ENCODE measurements around the gene ADAMTS7.

DNA sequence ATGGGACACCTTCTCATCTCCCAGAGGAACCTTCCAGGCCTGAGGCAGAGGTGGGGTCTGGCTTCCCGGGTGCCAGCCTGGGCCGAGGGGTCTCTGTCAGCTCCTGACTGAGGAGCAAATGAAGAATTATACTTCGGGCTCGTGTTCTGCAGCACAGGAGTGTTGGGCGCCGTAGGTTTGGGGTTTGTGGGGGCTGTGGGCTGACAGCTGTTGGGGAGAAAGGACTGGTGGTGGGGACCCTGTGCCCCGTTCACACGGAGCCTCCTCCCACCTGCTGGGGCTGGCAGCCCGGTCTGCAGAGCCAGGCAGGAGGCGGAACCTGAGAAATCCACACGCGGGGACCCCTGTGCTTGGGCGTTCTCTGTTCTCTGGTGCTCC, 59.7 kb downstream of the ADAMTS7 start:
- TF ChIP-seq, protein P1, sequence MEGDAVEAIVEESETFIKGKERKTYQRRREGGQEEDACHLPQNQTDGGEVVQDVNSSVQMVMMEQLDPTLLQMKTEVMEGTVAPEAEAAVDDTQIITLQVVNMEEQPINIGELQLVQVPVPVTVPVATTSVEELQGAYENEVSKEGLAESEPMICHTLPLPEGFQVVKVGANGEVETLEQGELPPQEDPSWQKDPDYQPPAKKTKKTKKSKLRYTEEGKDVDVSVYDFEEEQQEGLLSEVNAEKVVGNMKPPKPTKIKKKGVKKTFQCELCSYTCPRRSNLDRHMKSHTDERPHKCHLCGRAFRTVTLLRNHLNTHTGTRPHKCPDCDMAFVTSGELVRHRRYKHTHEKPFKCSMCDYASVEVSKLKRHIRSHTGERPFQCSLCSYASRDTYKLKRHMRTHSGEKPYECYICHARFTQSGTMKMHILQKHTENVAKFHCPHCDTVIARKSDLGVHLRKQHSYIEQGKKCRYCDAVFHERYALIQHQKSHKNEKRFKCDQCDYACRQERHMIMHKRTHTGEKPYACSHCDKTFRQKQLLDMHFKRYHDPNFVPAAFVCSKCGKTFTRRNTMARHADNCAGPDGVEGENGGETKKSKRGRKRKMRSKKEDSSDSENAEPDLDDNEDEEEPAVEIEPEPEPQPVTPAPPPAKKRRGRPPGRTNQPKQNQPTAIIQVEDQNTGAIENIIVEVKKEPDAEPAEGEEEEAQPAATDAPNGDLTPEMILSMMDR (IDR thresholded peaks at IDR 0.05 in 8 of 11, conservative IDR thresholded peaks at IDR 0.05 in 3 of 11), result no peak
- no peak for TF ChIP-seq POLR2A (IDR thresholded peaks at IDR 0.05)
